Inflammatory macrophage treated with lipopolysaccharide for 4 hours (primary cell): Measurements from ENCODE around the gene VDAC2.
A peak's percentile ranks its signal among the peaks of the same experiment; 100 is the strongest.
"Not testable (repeated sequence)": the region's sequence is repeated elsewhere in the genome, so short reads cannot be mapped to it uniquely, and the experiment has no call there.

Source experiments
- DNase-seq: peaks from one replicate; pipeline ENCODE4 v3.0.0-alpha.2; 2020

Gene VDAC2, protein sequence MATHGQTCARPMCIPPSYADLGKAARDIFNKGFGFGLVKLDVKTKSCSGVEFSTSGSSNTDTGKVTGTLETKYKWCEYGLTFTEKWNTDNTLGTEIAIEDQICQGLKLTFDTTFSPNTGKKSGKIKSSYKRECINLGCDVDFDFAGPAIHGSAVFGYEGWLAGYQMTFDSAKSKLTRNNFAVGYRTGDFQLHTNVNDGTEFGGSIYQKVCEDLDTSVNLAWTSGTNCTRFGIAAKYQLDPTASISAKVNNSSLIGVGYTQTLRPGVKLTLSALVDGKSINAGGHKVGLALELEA

DNA sequence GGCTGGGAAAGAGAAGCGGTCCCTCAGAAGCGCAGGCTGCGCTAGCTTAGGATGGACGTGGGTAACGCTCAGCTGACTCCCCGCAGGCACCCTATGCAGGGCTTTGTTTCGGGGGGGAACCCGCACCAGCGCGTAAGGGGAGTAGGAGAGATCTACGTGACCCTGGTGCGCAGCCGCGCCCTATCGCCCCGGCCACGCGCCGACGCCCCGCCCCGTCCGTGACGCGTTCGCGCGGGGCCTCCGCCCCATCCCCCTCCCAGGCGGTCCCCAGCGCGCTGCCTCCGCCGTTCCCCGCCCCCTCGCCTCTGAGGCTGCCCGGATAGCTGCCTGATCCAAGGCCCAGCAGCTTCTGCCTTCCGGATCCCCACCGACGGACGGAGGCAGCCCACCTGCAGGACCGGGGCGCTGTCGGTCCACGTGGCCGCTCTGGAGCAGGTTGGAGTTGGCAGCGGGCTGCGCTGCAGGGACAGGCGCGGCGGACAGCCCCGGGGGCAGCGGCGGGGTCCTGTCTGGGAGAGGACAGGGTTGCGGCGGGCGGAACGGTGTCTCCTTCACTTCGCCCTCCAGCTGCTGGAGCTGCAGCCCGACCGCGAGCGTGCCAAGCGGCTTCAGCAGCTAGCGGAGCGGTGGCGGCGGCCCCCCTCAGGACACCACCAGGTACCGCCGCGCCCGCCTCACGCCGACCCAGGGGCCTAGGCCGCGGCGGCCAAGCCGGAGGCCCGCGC, at the start of gene VDAC2:
Gene VDAC2 (plus strand): TSS at position 515 of the 725 bp plus-strand sequence. CDS start 363 bp downstream, outside the sequence.
- DNase-seq: peak; percentile 89

DNA sequence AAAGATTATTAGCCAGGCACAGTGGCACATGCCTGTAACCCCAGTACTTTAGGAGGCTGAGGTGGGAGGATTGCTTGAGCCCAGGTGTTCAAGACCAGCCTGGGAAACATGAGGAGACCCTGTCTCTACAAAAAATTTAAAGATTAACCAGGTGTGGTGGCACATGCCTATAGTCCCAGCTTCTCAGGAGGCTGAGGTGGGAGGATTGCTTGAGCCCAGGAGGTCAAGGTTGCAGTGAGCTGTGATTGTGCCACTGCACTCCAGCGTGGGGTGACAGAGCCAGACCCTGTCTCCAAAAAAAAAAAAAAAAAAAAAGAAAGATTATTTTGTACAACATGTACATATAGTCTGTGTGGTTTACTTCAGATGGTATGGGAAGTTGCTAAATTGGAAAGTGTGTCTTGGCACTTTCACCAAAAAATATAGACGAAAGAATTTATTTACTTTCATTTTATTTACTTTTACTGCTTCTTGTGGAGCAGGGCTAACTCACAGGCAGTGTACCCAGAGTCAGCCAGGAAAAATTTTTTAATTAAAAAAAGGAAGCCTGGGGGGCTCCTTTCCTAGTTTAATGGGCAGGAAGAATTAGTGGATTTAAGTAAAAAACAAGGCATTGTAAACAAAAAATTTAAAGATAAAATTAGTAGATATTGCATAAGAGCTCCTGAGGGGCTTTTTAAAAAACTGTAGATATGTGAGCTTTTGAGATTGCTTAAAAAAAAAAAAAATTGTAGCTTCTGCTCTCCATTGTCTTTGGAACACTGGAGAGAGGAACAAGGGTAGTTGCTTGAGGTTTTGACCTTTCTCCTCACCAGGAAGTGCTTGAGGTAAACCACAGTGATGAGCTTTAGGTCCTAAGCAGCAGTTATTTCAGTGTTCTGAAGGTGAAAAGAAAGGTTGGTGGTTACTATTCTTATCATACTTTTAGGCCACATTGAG, 44.6 kb upstream of the VDAC2 start:
- peak; percentile 27 for DNase-seq

DNA sequence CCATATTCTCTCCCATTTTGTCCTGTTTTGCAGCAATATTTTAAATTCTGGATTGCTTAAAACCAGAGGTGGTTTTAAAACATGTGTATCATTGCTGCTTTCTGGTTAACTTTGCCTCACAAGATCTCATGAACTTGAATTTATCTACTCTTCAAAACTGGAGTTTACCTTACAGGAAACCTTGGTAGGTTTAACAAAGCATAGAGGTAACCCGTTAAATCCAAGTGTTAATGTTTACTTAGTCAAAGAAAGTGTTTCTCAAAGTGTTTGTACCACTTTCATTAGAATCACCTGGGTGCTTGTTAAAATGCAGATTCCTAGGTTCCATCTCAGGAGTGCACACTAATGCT, 44.0 kb upstream of the VDAC2 start:
- no peak for DNase-seq

DNA sequence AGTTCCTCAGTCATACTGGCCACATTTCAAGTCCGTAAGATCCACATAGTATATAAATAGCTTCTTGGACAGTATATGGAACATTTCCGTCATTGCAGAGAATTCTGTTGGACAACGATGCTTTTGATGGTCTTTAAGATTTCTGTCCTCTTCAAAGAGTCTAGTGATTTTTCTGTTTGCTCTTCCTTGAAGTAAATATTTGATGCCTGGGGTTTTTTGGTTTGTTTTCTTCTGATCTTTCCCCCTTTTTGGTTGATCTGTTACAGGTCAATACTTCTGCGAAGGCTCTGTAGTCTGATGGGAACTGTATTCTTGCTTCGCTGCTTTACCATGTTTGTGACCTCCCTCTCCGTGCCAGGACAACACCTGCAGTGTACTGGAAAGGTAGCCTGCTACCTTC, 42.3 kb upstream of the VDAC2 start:
- no peak for DNase-seq

GRCh38 chr10:75170215-75170614, 40.4 kb upstream of the VDAC2 start:
- DNase-seq: no peak

- no peak for DNase-seq
Measured at GRCh38 chr10:75175046-75175445, 35.5 kb upstream of the VDAC2 start.

DNA sequence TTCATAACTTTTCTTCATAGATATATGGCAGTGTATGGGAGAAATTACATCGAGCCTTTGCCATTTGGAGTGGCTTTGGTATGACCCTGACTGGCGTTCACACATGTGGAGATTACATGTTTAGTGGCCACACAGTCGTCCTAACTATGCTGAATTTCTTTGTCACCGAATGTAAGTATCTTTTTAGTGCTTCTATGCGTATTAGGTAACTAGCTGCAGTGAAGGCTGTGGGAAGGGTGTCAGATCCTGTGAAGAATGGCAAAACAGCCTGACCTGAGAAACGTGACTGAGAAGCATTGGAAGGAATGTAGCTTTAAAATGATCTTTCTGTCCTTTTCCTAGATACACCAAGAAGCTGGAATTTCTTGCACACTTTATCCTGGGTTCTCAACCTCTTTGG, 34.5 kb upstream of the VDAC2 start:
- DNase-seq: no peak

DNA sequence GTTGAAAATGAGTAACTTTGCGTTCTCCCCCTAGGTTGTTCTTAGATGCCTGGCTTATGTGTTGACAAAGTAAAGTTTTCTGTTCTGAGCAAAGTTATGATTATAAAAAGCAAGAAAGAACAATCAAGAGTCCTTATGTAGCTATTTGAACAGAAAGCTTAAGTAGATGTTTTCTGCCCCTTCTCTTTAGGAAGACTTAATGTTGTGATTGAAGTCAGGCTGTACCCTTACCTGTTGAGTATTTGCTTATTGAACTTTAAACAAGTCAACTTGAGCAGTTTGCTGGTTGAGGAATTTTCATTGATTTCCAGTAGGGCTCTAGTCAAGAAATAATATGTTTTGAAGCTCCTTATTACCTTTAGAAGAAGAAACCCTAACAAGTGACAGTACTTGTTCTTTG, 33.9 kb upstream of the VDAC2 start:
- DNase-seq: no peak

DNA sequence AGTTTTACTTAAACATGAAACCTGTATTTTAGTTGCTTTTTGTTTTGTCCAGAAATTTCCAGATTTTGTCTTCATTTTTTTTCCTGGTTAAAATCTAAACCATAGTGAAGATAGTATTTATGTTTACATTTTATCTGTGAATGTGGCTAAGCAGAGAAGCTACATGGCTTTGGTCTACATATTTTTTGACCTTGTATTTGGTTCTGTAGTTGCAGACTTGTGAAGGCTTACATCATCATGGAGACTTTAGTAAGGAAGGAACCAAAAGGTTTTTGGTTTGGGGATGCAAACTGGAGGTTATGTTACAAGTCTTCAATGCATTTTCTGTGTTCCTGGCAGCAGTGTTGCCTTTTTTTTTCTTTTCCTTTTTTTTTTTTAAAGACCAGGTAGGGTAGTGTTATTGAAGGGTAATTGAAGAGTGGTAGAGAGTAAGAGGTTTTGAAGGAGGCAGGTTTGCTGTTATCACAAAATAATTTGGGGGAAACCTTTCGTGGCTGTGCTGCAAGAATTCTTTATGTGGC, 30.9 kb upstream of the VDAC2 start:
- no peak for DNase-seq

DNA sequence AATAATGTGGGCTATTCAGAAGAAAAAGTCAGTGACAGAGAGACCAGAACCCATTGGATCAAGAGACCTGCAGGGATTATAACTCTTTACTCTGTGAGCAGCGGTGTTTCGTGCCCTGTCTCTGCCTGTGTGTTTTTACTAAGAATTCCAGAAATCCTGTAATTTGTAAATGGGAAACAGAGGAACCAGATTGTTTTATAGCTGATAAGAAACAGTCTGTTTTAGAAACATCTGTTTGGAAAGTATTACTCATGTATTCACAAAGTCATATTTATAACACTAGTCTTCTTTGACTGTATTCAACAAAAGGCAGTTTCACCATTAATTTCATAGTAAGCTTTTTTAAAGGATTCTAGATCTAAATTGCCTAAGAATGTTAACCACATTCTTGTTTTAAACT, 30.0 kb upstream of the VDAC2 start:
- no peak for DNase-seq

DNA sequence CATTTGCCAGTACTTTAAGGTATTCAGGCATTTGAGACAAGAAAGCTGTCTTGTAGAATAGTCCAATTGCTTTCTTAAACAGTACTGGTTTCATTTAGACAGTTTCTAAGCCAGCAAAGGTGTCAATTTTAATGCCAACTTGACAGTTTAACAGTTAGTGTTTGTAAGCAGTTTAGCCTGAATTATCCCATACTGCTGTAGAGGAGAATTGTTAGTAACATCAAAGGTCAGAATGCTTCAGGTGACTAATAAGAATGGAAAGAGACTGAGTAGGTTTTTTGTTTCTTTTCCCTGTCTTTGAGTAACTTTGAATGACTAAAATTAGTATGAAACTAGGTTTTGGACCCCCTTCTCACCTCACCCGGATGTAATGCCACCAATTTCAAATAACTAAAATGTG, 29.5 kb upstream of the VDAC2 start:
- no peak for DNase-seq

GRCh38 chr10:75186310-75186709, 24.3 kb upstream of the VDAC2 start:
- DNase-seq: no peak

DNA sequence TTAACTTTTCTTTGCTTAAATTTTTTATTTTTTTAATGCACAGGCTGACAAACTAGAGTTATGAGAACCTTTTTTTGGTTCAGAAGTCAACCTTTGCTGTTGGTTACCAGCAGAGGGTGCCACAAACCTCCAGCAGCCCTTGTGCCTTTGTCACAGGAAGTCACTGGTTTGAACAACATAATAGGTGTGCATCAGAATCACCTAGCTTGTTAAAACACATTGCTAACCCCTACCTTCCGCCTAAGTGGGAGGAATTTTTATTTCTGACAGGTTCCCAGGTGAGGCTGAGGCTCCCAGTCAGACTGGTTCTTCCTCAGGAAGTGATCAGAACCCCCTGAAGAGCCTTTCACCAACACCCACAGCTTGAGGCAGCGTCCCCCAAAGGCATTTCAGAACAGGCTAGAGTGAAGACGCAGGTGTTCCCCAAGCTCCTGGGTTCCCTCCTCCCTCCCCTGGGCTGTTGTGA, 22.6 kb upstream of the VDAC2 start:
- DNase-seq: peak; percentile 65

DNA sequence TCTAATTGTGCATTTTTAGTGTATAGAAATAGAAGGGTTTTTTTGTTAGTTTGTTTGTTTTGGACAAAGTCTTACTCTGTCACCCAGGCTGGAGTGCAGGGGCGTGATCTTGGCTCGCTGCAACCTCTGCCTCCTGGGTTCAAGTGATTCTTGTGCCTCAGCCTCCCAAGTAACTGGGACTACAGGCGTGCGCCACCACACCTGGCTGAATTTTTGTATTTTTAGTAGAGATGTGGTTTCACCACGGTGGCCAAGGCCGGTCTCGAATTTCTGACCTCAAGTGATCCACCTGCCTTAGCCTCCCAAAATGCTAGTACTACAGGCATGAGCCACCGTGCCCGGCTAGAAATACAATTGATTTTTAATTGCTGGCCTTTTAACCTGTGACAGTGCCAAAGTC, 22.1 kb upstream of the VDAC2 start:
- not testable (repeated sequence) for DNase-seq

GRCh38 chr10:75189266-75190096, 21.1 kb upstream of the VDAC2 start:
- DNase-seq: peak; percentile 13

- DNase-seq: peak; percentile 96
Measured at GRCh38 chr10:75191821-75192568, 18.6 kb upstream of the VDAC2 start.

GRCh38 chr10:75194625-75195024, 16.0 kb upstream of the VDAC2 start:
- DNase-seq: not testable (repeated sequence)

DNA sequence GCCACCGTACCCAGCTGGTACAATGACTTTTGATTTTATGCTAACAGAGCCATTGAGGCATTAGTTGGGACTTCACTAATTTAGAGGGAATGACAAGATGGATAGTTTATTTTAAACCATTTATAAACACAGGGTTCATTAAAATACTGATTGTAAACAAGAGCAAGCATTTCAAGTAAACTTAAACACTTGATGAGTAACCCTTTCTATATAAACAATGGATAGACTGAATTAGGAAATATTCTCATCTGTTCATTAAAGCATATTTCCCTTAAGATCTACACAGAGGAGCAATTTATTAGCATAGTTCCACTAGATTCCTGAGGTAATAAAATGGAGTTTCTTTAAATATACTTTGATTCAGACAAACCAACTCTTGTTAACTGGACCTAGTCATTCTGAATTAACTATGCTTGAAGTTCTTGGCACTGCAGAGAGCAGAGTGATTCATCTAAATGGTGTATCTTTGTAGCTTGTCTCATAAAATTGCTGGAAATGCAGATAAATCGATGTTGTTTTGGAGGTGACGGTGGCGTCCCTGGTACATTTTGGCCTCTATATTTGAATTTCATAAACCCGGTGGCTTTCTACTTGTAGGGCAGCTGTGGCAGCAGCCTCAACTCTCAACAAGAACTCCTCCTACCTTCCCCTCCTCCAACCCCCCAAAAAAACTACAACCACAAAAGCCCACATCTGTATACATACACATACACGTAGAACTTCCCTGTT, 15.4 kb upstream of the VDAC2 start:
- DNase-seq: no peak

DNA sequence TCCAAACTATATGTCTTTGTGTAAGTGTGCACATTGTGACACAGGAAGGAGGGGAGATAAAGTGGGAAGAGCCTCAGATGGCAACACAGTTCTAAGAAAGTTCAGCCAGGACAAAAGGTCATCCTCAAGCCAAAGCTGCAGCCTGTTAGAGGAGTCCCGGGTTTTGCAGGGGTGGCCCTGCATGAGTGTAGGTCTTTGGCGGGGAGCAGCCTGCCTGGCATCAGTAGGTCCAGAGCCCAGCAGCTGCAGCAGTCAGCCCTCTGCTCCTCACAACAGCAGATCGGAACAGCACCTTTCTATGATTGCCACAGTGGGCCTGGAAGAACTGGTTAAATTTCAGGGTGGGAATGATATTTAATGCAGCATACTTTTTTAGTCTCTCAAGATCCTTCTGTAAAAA, 13.5 kb upstream of the VDAC2 start:
- DNase-seq: no peak

- DNase-seq: no peak
Measured at GRCh38 chr10:75197906-75198305, 12.7 kb upstream of the VDAC2 start.

DNA sequence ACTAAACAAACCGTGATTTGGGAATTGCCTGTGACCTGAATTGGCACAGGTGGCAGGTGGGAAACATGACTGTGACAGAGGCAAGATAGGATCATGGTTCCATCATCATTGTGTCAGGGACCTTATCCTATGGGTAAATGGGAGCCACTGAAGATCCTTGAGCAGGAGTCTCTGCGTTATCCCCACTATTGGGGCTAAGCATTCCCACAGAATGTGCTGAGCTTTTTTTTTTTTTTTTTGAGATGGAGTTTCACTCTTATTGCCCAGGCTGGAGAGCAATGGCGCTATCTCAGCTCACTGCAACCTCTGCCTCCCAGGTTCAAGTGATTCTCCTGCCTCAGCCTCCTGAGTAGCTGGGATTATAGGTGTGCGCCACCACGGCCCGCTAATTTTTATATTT, 10.6 kb upstream of the VDAC2 start:
- DNase-seq: not testable (repeated sequence)
